ENCODE results near the gene PITPNC1. TPM values are rescaled to one million over a fixed set of nuclear protein-coding genes. Genes with fewer than 3 reads are reported as not detected.
A peak's percentile ranks its signal among the peaks of the same experiment; 100 is the strongest.

PITPNC1 gene
- total and polyA plus RNA-seq, 2 of the 13 experiments (the other 11 are each of a cell fraction or from before 2014, with no cell fraction given): 4.1 to 5.7 TPM

DNA sequence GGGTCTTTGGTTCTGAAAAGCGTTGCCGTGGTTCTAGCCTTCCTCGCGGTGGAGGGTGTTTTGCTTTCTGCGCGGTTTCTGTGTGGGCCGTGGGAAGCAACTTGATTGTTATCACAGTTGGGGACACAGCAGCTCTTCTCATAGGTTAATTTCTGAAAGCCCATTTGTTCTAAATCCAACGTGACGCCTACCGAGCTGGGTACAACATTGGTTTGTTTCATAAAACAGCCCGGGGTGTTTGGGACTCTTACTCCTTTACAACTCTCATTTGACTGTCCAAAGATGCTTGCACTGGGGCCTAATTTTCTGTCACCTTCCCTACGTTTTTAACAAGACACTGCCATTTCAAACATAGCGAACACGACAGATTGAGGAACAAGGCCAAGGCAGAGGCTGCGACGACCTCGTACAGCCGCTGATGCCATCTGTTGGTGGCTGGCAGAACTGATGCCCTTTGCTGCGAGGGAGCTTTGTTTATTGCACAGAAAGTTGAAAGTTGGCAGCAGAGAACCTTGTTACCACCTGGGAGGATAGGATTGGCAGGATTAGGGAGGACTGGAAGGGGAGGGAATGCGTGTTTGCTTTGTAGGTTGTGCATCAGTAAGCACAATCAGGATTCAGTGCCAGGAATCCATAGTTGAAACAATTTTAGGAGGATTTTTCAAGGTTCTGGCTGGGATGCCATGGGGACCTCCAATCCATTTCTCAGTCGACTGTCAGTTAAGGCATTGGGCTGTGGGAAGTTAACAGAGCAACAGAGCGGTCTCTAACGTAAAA is 98.3 kb downstream of the PITPNC1 start (continued):
- no peak for TF ChIP-seq ZNF605 (CRISPR knock-in tag; IDR thresholded peaks at IDR 0.05)
- no peak for TF ChIP-seq NPAS2 (CRISPR knock-in tag; IDR thresholded peaks at IDR 0.05; ENCODE audit: borderline replicate concordance)
- no peak for TF ChIP-seq ZFP37 (CRISPR knock-in tag; IDR thresholded peaks at IDR 0.05; ENCODE audit: borderline replicate concordance)
- TF ChIP-seq MAFG (CRISPR knock-in tag; IDR thresholded peaks at IDR 0.05): no peak
- TF ChIP-seq ZNF800 (CRISPR knock-in tag; IDR thresholded peaks at IDR 0.05): no peak
- TF ChIP-seq AKNA (CRISPR knock-in tag; IDR thresholded peaks at IDR 0.05; ENCODE audit: borderline replicate concordance): no peak
- TF ChIP-seq GMEB2 (CRISPR knock-in tag; IDR thresholded peaks at IDR 0.05; ENCODE audit: low read depth): no peak
- TF ChIP-seq PRMT3 (CRISPR knock-in tag; IDR thresholded peaks at IDR 0.05; ENCODE audit: borderline replicate concordance, low read depth): no peak
- 0 out of 2 replicates have a peak, but pooled peaks have one; percentile 18 for TF ChIP-seq PRDM10 (CRISPR knock-in tag; IDR thresholded peaks at IDR 0.05; ENCODE audit: low read depth)
- peak; percentile 5; the same call in 1 of the 2 replicates for TF ChIP-seq ZNF580 (CRISPR knock-in tag; IDR thresholded peaks at IDR 0.05; ENCODE audit: borderline replicate concordance, low read depth)
- no peak; the same call in 1 of the 2 replicates for TF ChIP-seq PPARG (CRISPR knock-in tag; conservative IDR thresholded peaks at IDR 0.05)
- TF ChIP-seq CTCF (CRISPR knock-in tag; IDR thresholded peaks at IDR 0.05): peak; percentile 94
